GM19455 (cell line): ENCODE measurements around the gene ZFP91.

Source experiments
- ATAC-seq: cut with Tn5 transposase; IDR thresholded peaks from one replicate; pipeline ENCODE4 v1.9.1; 2021; ENCODE audit not compliant: unreplicated experiment

Gene ZFP91

GRCh38 chr11:58628446-58628845 is 49.6 kb downstream of the ZFP91 start:
- ATAC-seq, result no peak

GRCh38 chr11:58629857-58630256 is 51.0 kb downstream of the ZFP91 start:
- no peak for ATAC-seq

- no peak for ATAC-seq
Observed at GRCh38 chr11:58631378-58631777, 52.5 kb downstream of the ZFP91 start.

GRCh38 chr11:58632510-58632909 is 53.6 kb downstream of the ZFP91 start:
- no peak for ATAC-seq

- no peak for ATAC-seq
Observed at GRCh38 chr11:58636587-58636986, 57.7 kb downstream of the ZFP91 start.

- ATAC-seq, result no peak
Observed at GRCh38 chr11:58637371-58637770, 58.5 kb downstream of the ZFP91 start.

GRCh38 chr11:58639103-58639502 is 60.2 kb downstream of the ZFP91 start:
- ATAC-seq, result no peak

- ATAC-seq, result no peak
Observed at GRCh38 chr11:58639669-58640068, 60.8 kb downstream of the ZFP91 start.

- no peak for ATAC-seq
Observed at GRCh38 chr11:58640386-58641023, 61.6 kb downstream of the ZFP91 start.

- ATAC-seq, result no peak
Observed at GRCh38 chr11:58641341-58641740, 62.5 kb downstream of the ZFP91 start.

- no peak for ATAC-seq
Observed at GRCh38 chr11:58641803-58642581, 63.1 kb downstream of the ZFP91 start.

GRCh38 chr11:58645854-58646253 is 67.0 kb downstream of the ZFP91 start:
- ATAC-seq, result no peak

- peak; percentile 83 for ATAC-seq
Observed at GRCh38 chr11:58647141-58647699, 68.4 kb downstream of the ZFP91 start.

- ATAC-seq, result no peak
Observed at GRCh38 chr11:58647866-58648265, 69.0 kb downstream of the ZFP91 start.

GRCh38 chr11:58649623-58650022 is 70.8 kb downstream of the ZFP91 start:
- no peak for ATAC-seq

GRCh38 chr11:58650496-58650895 is 71.6 kb downstream of the ZFP91 start:
- no peak for ATAC-seq

- no peak for ATAC-seq
Observed at GRCh38 chr11:58652726-58653280, 73.9 kb downstream of the ZFP91 start.

GRCh38 chr11:58654079-58654907 is 75.4 kb downstream of the ZFP91 start:
- no peak for ATAC-seq

- no peak for ATAC-seq
Observed at GRCh38 chr11:58654908-58655296, 76.0 kb downstream of the ZFP91 start.

- ATAC-seq, result no peak
Observed at GRCh38 chr11:58656348-58656747, 77.5 kb downstream of the ZFP91 start.

GRCh38 chr11:58658623-58659022 is 79.8 kb downstream of the ZFP91 start:
- ATAC-seq, result no peak
